ENCODE results near the gene TIMP1. TPM values are rescaled to one million over a fixed set of nuclear protein-coding genes. Genes with fewer than 3 reads are reported as not detected.

The TIMP1 gene
- total RNA-seq, 1 donor from 2014 or later: 51.4 TPM

DNA sequence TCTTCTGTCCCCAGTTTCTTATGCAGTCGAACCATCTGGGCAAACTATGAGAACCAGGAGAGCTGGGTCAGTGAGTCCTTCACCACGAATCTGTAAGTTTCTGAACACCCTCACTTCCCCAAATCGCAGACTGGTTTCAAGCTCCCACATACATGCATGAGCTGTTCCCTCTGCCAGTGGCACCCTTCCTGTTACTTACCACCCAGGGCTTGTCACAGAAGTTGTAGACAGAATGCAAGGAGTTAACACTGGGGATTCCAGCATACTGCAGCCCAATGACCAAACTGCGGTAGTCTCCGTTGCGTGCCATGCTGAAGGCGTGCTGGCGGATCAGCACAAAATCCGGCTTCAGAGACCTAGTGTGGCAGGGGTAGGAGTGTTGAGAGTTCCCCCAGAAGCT lies 22.8 kb downstream of the TIMP1 start:
- DNase-seq: no peak

DNA sequence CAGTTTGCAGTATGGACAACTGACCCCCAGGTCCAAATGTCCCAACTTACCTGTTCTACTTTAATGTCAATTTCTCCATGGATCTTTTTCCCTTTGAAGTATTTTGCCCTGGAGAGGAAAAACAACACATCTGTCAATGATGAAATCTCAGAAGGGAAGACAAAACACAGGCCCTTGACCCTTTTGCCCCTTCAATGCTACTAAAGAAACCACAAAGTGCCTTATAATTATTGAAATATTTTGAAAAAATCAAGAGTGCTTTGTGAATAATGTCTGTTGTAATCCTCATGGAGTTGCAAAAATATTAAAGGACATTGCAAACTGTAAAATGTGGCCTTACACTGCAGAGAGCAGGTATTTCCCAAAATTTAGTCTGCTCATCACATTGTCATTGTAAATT lies 24.9 kb downstream of the TIMP1 start:
- no peak for DNase-seq

DNA sequence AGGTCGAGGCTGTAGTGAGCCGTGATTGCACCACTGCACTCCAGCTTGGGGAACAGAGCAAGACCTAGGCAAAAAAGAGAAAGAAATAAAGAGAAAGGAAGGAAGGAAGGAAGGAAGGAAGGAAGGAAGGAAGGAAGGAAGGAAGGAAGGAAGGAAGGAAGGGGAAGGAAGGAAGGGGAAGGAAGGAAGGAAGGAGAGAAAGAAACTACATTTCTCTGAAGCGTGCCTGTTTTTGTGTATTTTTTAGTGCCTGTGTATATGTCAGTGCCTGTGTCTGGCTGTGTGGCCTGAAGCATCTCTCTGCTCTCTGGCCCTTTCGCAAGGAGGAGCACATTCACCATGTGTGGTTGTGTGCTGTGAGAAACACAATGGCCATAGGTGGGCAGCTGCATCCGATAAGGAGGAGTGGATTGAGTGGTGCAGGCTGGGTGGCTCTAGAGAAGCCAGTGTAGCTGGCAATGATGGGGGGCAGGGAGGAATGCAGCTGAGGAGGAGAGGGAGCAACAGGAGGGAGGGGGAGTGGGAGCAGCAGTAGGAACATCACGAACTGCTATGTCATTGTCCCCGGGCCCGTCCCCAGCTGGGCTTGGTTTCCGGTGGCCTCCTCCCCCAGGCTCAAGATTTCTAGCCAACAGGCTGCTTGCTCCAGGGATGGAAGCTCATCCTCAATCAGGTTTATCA lies 26.0 kb downstream of the TIMP1 start:
- no peak for DNase-seq

DNA sequence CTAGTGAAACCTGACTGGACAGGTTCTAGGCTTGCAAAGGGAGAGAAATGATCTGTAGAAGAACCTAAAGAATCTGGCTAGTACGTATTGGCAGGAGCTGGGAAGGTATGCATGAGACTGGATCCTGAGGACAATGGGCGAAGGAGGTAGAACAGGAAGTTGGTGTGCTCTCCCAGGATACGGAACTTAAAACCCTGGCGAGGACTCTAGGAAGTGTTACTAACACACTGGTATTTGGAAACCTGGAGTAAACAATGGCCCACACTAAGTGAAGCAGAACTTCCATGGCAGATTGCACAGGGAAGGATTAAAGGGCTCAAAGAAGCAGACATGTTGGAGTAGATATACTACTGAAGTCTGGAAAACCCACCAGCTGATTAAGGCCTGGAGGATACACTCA lies 28.3 kb downstream of the TIMP1 start:
- no peak for DNase-seq

DNA sequence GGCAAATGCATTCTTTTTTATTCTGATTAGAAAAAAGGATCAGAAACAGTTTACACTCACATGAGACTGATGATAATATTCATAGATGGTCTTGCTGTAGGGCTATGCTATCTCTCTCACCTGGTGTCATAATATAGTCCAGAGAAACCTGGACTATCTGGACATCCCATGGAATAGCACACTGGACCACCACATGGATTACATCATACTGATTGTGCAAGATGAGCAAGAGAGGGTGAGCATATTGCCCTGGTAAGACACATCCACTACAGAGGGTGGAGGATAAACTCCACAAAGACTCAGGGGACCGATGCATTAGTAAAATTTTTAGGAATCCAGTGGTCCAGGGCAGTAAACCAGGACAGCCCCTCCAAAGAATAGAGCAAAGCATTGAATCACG lies 29.3 kb downstream of the TIMP1 start:
- no peak for DNase-seq

DNA sequence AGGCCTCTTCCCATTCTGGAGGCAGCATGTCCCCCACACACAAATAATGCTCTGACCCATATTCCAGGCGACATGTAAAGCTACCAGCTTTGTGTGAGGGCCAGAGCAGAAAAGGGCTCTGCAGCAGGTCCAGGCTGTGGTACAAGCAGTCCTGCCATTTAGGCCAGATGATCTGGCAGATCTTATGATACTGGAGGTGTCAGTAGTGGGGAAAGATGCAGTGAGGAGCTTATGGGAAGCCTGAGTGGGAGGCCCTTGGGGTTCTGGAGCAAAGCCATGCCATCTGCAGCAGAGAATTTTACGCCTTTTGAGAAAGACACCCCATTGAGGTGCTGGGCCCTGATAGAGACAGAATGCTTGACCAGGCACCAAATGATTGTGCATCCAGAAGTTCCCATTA lies 29.7 kb downstream of the TIMP1 start:
- DNase-seq: no peak

DNA sequence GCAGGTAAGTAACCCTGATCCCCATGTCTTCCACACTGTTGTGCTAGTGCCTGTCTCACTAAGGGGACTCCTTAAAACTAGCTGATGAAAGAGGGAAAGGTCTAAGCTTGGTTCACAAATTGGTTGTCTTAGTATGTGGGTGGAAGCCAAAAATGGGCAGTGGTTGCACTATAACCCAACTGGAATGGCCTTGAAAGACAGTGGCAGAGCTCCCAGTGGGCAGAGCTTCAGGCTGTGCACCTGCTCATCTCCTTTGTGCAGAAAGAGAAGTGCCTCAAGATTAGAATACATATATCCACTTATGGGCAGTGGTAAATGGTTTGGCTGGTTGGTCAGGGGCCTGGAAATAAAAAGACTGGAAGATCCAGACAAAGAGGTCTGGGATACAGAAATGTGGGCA lies 30.2 kb downstream of the TIMP1 start:
- DNase-seq: no peak

DNA sequence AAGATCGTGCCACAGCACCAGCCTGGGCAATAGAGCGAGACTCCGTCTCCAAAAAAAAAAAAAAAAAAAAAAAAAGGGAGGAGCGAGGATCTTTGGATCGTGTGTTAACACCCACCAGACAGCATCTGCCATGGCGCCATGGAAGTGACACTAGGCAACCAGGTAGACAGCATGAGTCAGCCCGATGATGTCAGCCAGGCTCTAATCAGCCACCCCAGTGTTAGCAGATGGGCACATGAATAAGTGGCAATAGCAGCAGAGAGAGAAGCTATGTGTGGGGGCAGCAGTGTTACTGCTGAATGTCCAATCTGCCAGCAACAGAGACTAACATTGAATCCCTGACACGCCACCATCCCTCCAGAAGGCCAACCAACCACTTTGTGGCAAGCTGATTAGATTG lies 30.8 kb downstream of the TIMP1 start:
- DNase-seq: no peak

DNA sequence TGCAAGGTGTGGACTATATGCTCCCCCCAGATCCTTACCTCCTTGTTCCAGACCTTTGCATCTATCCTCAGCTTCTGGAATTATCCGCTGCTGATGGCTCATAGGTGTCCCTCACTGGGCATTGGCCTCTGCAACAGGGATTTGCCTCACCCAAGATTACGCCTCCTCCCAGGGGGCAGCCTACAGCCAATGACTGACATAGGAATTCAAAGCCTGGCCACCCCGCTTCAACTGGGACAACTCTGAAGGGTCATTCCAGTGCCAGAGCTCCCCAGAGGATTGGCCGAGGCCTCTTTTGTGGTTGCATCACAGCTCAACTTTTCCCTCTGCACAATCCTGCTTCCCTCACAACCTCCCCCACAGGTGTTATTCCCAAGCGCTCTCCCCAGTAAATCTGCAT lies 32.4 kb downstream of the TIMP1 start:
- DNase-seq: no peak

DNA sequence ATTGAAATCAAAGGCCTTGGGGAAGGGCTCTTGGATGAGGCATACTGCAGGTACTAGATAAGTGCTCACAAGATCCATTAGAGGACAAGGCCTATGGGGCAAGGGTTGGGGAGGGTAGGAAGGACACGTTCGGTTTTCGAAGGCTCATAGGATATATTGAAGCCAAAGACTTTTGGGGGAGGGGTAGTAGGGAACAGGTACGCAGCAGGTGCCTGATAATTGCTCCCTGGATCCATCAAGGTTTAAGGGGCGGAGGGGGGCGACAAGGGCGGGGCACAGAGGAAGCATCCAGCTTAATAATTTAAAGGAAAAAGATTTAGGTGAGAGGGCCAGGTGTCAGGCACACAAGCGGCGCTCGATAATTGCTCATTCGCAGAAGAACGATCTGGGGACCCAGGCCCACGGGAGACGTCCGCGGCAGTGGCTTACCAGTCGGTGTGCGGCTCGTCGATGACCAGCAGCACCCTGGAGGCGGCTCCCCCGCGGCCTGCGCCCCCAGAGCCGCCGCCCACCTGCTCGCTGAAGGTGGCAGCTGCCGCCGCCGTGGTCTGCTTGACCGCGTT lies 36.8 kb downstream of the TIMP1 start:
- no peak for DNase-seq

DNA sequence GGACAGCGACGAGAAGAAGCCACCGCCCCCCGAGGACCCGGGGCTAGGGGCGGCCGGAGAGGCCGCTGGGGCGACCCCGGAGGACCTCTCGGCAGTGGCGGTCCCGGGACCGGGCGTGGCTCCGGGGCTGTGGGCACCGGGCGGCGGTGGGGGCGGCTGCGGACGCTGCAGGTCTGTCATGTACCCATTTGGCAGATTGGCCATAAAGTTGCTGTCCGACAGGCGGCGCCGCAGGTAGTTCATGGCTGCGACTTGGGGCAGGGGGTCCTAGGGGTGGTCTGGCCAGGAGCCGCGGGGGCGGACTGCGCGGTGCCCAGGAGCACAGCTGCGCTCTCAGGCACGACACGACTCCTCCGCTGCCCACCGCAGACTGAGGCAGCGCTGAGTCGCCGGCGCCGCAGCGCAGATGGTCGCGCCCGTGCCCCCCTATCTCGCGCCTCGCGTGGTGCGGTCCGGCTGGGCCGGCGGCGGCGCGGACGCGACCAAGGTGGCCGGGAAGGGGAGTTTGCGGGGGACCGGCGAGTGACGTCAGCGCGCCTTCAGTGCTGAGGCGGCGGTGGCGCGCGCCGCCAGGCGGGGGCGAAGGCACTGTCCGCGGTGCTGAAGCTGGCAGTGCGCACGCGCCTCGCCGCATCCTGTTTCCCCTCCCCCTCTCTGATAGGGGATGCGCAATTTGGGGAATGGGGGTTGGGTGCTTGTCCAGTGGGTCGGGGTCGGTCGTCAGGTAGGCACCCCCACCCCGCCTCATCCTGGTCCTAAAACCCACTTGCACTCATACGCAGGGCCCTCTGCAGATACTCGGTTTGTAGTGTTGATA lies 37.5 kb downstream of the TIMP1 start, which contains the start of gene SYN1:
Gene SYN1 (minus strand): TSS at position 372 of the 817 bp plus-strand sequence. CDS start 129 bp downstream, at position 243.
- peak; percentile 66 for DNase-seq

DNA sequence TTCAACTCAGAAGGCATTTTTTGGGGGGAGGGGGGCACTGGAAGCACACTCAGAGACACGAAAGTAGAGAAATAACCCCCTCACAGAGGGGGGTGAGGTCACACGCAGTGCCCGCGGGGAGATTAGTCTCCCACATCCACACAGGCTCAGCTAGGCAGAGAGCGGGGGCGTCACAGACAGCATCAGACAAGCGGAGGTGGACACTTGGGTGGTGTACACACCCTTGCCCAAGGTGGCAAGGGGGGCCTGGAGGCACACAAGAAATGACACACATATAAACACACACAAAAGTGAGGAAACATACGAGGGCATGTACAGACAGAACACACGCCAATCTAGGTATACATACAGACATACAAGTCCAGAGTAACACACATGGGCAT lies 38.1 kb downstream of the TIMP1 start:
- DNase-seq: no peak

DNA sequence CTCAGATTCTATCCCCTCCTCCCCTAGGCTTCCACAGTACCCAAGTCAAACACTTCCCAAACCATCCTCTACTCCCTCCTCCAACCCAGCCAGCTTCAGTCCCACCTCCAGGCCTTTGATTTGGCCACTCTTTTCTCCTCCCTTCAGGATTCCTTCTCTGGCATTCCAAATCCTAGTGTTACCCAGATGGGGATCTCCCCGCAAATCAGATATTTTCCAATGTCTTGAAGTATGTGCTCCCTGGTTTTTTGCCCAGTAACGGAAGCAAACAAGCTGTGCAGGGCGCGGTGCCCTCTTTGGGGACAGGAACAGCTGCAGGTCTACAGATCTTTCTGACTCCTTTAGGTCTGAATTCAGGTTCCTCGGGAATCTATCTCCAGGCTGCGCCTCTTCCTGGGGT lies 39.6 kb downstream of the TIMP1 start:
- DNase-seq: no peak

DNA sequence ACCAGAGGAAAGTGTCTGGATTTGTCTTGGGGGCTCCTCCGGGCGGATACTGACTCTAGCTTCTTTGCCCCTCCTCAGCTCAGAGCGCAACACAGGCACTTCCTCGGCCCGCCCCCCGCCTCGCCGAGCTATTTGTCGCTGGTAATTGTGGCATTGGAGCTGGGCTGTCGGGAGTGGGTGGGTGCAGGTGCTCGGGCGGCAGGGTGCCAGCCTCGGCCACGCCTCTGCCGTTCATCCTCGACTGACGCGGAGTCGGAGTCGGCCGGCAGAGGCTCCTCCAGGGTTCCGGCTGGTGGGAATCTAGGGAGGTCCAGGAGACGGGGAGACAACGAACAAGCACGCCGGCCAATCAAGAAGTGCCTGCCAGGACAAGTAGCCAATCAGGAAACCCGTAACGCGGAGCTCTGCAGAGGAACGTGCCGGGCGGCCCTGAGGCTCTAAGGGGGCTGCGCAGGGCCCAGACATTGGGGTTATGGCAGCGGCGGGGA lies 41.3 kb downstream of the TIMP1 start:
- peak; percentile 1 for DNase-seq

DNA sequence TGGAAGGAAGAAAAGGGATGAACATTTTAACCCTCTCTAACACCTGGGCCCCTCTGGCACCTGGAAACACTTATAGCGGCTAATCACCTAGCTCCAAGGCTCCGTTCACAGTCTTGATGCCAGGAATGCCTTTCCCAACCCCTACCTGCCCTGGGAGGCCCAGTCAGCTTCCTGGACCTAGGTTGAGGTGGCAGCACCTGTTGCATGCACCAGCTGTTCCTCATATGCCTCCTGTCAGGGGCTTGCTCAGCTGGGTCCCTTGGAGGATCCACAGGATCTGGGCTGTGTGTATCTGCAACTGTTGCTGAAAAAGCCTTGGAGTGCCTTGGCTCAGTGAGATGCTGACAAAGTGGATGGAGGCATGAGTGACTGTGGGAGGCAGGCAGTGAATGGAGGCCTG lies 43.1 kb downstream of the TIMP1 start:
- no peak for DNase-seq

DNA sequence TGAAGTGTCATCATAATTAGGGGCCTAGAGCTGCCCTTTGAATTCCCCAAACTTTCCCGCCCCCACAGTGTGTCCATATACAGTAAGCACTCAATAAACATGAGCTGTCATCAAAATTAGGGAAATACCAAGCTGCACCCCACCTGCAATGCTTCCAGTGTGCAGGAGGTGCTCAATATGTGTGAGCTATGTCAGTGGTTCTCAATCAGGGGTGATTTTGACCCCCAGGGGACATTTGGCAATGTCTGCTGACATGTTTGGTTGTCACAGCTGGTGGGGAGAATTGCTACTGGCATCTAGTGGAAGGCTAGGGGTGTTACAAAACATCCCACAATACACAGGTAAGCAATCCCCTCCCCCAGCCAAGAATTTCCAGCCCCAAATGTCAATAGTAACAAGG lies 46.7 kb downstream of the TIMP1 start:
- DNase-seq: no peak

DNA sequence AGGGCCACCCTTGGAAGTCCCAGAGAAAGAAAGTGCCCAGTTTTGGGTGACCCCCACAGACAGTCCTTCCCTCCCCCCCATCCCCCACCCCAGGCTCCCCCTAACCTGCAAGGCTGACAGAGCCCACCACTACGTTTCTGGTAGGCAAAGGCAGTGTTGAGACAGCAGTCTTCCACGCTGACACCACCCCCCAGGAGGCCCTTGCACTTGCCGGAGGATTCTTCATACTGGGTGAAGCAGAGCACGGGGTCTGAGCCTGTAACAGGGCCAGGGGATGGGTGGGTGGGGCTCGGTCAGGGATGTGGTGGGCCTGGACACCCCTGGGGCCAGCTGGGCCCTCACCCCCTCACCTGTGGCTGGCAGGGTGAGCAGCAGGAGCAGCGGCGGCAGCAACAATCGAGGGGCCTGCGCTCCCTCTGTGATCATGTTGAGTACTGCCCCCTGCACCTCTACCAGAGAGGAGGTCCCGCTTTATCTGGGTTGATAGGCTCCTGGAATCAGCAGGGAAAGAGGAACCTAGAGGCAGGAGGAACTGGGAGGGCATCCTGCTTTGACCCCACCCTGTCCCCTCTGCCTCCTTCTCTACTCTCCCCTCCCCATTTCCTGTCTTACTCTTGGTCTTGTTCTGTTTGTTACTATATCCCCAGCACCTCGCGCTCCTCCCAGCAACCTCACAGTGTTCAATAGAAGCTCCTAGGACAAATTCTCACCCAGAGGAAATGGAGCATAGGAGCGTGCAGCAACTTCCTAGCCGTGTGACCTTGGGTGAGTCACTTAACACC lies 47.4 kb downstream of the TIMP1 start, which contains the start of gene CFP:
Gene CFP (minus strand): TSS at position 512 of the 782 bp plus-strand sequence. CDS start 86 bp downstream, at position 426.
- DNase-seq: no peak

DNA sequence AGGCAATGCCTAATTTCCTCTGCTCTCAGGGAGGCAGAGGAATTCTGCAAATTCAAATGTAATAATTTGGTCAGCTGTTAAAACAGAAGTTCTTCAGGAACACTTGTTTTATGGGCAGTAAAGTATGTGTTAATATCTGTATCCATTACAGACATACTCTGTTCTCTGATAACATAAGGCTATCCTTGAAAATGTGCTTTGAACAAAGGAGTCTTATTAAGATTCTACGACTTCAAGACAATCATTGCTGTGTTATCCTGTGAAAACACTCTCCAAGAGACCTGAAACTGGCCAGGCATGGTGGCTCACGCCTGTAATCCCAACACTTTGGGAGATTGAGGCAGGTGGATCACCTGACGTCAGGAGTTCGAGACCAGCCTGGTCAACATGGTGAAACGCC lies 49.4 kb downstream of the TIMP1 start:
- no peak for DNase-seq

DNA sequence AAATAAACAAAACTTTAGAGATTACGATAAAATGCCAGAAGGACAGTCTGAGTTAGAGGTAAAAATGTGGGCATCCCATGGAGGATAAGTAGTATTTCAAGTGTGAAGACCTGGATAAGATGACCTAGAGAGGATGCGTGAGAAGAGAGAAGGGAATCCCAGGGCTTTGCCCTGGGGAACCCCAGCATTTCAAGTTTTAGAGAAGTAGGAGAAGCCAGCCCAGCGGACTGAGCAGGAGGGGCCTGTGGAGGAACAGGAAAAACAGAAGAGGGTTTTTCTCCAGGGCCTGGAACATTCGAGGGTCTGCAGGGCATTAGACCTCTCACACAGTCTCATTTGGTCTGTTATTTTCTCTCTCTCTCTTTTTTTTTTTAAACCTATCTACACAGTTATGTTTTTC lies 50.4 kb downstream of the TIMP1 start:
- no peak for DNase-seq

DNA sequence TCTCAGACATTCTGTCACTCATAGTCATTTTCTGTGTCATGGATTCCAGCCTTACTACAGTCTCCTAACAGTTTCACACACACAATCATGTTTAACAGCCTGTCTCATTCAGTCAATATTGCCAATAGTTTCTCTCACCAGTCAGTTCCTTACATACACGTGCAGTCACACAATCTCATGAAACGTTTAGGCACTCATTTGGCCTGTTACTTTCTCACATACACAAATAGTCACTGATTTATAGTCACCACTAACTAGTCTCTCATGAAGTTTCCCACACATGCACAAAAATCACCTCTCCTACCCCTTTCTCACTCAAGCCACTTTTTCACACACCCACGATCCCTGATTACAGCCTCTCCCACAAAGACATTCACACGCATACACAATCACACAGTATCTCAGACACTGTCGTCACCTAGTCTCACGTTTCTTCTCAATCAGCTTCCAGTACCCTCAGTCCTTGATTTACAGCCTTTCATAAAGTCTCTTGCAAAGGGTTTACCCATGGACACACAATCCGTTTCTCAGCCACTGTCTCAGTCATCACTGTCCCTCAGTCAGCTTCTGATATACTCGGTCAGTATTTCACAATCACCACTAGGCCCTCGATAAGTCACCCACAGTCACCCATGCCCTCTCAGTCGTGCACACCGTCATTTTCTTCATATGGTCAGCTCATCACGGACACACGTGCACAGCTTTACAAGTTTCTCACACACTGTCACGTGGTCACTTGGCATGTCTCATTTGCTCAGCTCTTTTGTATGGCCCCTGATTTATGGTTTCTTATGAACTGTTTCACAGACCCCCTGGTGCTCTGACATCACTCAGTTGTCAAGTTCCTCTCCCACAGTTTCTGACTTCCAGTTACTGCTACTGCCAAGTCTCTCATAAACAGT lies 51.7 kb downstream of the TIMP1 start:
- no peak for DNase-seq

DNA sequence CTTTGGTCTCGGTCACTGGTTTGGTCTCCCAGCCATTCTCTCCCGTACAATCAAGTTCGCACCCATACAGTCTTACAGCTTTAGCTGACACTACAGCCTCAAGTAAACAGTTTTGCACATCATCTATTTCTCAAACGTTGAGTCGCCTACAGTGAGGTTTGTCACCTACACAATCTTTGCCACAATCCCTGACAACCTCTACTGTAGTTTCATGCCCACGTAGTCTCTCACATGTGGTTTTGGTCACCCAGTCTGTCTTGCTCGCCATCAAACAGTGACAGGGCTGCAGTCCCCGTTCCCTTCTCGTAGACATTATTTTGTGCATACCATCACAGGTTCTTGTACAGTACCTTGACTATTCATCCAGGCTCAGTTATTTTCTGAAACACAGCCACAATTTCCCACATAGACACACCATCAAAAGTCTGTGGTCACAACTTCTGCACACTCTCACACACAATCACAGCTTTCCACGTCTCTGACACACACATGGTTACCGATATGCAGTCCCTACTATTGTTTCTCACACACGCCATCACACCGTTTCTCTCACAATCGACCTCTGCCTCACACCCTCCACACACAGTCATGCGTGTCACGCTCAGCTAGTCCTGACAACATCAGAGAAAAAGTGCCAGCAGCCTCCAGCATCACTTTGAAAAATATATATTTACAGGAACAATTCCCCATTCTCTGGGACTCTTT lies 52.8 kb downstream of the TIMP1 start:
- DNase-seq: no peak
